Parathyroid adenoma (tissue), 2 donors: ENCODE measurements around the gene DESI2.

ENCODE experiments used
- H2AFZ ChIP-seq: fragments of 300-600 bp; sonication (generic); one replicate; pipeline ENCODE4 v1.7.0; 2017; ENCODE audit warnings: antibody characterized with exemption, mild to moderate bottlenecking
- H3K27ac ChIP-seq: fragments of 300-600 bp; sonication (generic); one replicate; pipeline ENCODE4 v1.7.0; 2017
- H3K27me3 ChIP-seq: fragments of 300-600 bp; sonication (generic); one replicate; pipeline ENCODE4 v1.7.0; 2017; ENCODE audit warnings: low read length; ENCODE audit not compliant: control insufficient read depth, insufficient read depth
- H3K36me3 ChIP-seq: fragments of 300-600 bp; sonication (generic); one replicate; pipeline ENCODE4 v1.7.0; 2017; ENCODE audit warnings: low read length; ENCODE audit not compliant: control insufficient read depth, insufficient read depth
- H3K4me1 ChIP-seq: fragments of 300-600 bp; sonication (generic); one replicate; pipeline ENCODE4 v1.7.0; 2017; ENCODE audit warnings: control low read depth
- H3K4me2 ChIP-seq: fragments of 300-600 bp; sonication (generic); one replicate; pipeline ENCODE4 v1.7.0; 2017; ENCODE audit warnings: low read length
- H3K4me3 ChIP-seq: fragments of 300-600 bp; sonication (generic); one replicate; pipeline ENCODE4 v1.7.0; 2017; ENCODE audit warnings: low read depth, low read length
- H3K79me2 ChIP-seq: fragments of 300-600 bp; sonication (generic); one replicate; pipeline ENCODE4 v1.7.0; 2017; ENCODE audit warnings: control low read depth
- H3K9ac ChIP-seq: fragments of 300-600 bp; sonication (generic); one replicate; pipeline ENCODE4 v1.7.0; 2017; ENCODE audit warnings: mild to moderate bottlenecking
- H3K9me3 ChIP-seq: fragments of 300-600 bp; sonication (generic); one replicate; pipeline ENCODE4 v1.7.0; 2017; ENCODE audit warnings: low read length; ENCODE audit not compliant: control insufficient read depth
- TF ChIP-seq, protein P1 (sequence below): fragments of 300-600 bp; sonication (generic); IDR thresholded peaks from one replicate; pipeline ENCODE4 v1.7.0; 2017; ENCODE audit warnings: antibody characterized with exemption, mild to moderate bottlenecking
- donor health status: primary hyperparathyroidism.

The DESI2 gene

GRCh38 chr1:244614879-244615278 lies 38.0 kb upstream of the DESI2 start:
- Histone ChIP-seq H3K9ac (no peak overlapping the region), H3K9me3 (no peaks in the 10 kb centered on the region), H3K27me3 (no peaks in the 10 kb centered on the region), H3K27ac (no peak overlapping the region), H3K79me2 (no peaks in the 10 kb centered on the region), H3K4me2 (no peak overlapping the region), H3K36me3 (no peaks in the 10 kb centered on the region), H3K4me3 (no peak overlapping the region), H2AFZ (no peak overlapping the region), H3K4me1 (no peaks in the 10 kb centered on the region)
- TF ChIP-seq, protein P1, sequence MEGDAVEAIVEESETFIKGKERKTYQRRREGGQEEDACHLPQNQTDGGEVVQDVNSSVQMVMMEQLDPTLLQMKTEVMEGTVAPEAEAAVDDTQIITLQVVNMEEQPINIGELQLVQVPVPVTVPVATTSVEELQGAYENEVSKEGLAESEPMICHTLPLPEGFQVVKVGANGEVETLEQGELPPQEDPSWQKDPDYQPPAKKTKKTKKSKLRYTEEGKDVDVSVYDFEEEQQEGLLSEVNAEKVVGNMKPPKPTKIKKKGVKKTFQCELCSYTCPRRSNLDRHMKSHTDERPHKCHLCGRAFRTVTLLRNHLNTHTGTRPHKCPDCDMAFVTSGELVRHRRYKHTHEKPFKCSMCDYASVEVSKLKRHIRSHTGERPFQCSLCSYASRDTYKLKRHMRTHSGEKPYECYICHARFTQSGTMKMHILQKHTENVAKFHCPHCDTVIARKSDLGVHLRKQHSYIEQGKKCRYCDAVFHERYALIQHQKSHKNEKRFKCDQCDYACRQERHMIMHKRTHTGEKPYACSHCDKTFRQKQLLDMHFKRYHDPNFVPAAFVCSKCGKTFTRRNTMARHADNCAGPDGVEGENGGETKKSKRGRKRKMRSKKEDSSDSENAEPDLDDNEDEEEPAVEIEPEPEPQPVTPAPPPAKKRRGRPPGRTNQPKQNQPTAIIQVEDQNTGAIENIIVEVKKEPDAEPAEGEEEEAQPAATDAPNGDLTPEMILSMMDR = no peak

DNA sequence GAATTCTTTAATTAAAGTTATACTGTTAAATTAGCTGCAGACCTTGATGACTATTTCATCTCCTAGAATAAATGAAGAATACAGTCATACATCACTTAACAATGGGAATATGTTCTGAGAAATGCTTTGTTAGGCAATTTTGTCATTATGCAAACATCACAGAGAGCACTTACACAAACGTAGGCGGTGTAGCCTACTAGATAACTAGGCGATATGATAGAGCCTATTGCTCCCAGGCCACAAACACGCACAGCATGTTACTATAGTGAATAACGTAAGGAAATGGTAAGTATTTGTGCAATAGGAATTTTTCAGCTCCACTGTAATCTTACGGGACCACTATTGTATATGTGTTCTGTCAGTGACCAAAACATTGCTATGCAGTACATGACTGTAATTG lies 37.6 kb upstream of the DESI2 start:
- TF ChIP-seq, protein P1 = no peak
- no peak overlapping the region for H2AFZ ChIP-seq
- H3K36me3 ChIP-seq = no peaks in the 10 kb centered on the region
- H3K4me1 ChIP-seq = no peaks in the 10 kb centered on the region
- no peaks in the 10 kb centered on the region for H3K9me3 ChIP-seq
- H3K27me3 ChIP-seq = no peaks in the 10 kb centered on the region
- H3K27ac ChIP-seq = no peak overlapping the region
- H3K9ac ChIP-seq = no peak overlapping the region
- no peaks in the 10 kb centered on the region for H3K79me2 ChIP-seq
- no peak overlapping the region for H3K4me3 ChIP-seq
- no peak overlapping the region for H3K4me2 ChIP-seq

DNA sequence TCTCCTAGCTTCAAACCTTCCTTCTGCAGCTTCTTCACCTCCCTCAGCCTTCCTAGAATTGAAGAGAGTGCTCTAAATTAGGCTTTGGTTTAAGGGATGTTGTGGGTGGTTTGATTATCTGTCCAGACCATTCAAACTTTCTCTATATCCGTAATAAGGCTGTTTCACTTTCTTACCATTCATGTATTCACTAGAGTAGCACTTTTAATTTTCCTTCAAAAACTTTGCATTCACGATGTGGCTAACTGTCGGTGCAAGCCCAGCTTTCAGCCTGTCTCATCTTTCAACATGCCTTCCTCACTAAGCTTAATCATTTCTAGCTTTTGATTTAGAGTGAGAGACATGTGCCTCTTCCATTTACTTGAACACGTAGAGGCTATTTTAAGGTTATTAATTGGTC lies 26.2 kb upstream of the DESI2 start:
- TF ChIP-seq, protein P1 = no peak
- no peaks in the 10 kb centered on the region for H3K9me3 ChIP-seq
- no peak overlapping the region for H3K9ac ChIP-seq
- no peak overlapping the region for H3K4me2 ChIP-seq
- H2AFZ ChIP-seq = no peak overlapping the region
- H3K36me3 ChIP-seq = no peaks in the 10 kb centered on the region
- no peaks in the 10 kb centered on the region for H3K27me3 ChIP-seq
- H3K27ac ChIP-seq = no peak overlapping the region
- no peak overlapping the region for H3K4me3 ChIP-seq
- H3K79me2 ChIP-seq = no peaks in the 10 kb centered on the region
- H3K4me1 ChIP-seq = no peaks in the 10 kb centered on the region

DNA sequence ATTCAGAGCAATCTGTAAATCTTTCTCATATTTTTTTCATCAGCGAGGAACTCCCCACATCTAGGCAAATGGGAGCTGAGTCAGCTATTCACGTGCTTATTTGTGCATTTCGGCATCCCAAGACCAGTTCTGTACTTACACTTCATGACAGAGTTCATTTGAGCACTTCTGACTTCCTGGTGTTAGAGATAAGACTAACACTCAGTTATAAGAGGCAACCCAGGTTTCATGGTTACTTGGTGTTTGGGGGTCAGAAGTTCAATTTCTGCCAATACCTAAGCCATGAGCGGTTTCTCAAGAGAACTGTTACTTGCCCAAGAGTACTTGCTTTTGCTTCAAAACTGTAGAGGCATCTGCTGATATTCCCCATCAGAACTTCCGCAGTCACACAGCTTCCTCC lies 24.1 kb upstream of the DESI2 start:
- no peaks in the 10 kb centered on the region for H3K4me1 ChIP-seq
- no peak overlapping the region for H2AFZ ChIP-seq
- TF ChIP-seq, protein P1 = no peak
- H3K36me3 ChIP-seq = no peaks in the 10 kb centered on the region
- no peaks in the 10 kb centered on the region for H3K79me2 ChIP-seq
- no peaks in the 10 kb centered on the region for H3K9me3 ChIP-seq
- H3K27me3 ChIP-seq = no peaks in the 10 kb centered on the region
- H3K9ac ChIP-seq = no peak overlapping the region
- H3K27ac ChIP-seq = no peak overlapping the region
- no peak overlapping the region for H3K4me3 ChIP-seq
- no peak overlapping the region for H3K4me2 ChIP-seq

DNA sequence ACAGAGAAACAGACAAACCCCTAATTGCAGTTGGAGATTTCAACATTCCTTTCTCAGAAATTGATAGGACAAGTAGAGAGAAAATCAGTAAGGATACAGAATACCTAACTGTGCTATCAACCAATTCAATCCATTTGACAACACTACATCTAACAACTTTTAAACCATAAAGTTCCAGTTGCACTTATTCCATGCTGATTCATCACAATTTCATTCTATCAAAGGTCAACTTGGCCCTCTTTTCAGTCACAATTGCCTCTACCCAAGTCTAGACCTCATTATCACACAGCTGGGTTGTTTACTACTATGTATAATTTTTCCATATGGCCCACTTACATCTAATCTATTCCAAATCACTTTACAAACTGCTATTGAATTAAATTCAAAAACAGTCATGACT lies 19.8 kb upstream of the DESI2 start:
- no peaks in the 10 kb centered on the region for H3K4me1 ChIP-seq
- TF ChIP-seq, protein P1 = no peak
- no peak overlapping the region for H3K4me3 ChIP-seq
- H3K9me3 ChIP-seq = no peaks in the 10 kb centered on the region
- no peak overlapping the region for H3K4me2 ChIP-seq
- no peak overlapping the region for H3K27ac ChIP-seq
- no peaks in the 10 kb centered on the region for H3K27me3 ChIP-seq
- H3K36me3 ChIP-seq = no peaks in the 10 kb centered on the region
- H2AFZ ChIP-seq = no peak overlapping the region
- no peak overlapping the region for H3K9ac ChIP-seq
- H3K79me2 ChIP-seq = no peaks in the 10 kb centered on the region
